WTC11 (cell line): Measurements from ENCODE around the gene PTGIS. TPM values are rescaled to one million over a fixed set of nuclear protein-coding genes. Genes with fewer than 3 reads are reported as not detected.

Experiments
- ATAC-seq: fragments of 200-7000 bp; cut with Tn5 transposase; 2 replicates; pipeline ENCODE4 v1.10.0; 2021; ENCODE audit warnings: mild to moderate bottlenecking, moderate library complexity
- CTCF ChIA-PET: fragments of 300-600 bp; sonication (Branson Sonifier 250); formaldehyde crosslinking; loops from one replicate; lab custom pipeline; 2021; ENCODE audit warnings: antibody characterized with exemption; lab: Charles Lee
- POLR2A ChIA-PET: fragments of 350-600 bp; sonication (Branson Sonifier 250); formaldehyde crosslinking; loops from one replicate; lab custom pipeline; 2021; ENCODE audit warnings: antibody characterized with exemption; lab: Charles Lee
- DNase-seq: peaks from one replicate; pipeline ENCODE4 v3.0.0; 2021; ENCODE audit warnings: low spot score
- H3K27ac Mint-ChIP-seq: 2 replicates; pipeline ENCODE4 v1.8.0; 2021; ENCODE audit warnings: mixed read lengths
- H3K27me3 Mint-ChIP-seq: 2 replicates; pipeline ENCODE4 v1.8.0; 2021; ENCODE audit warnings: low read depth, mild to moderate bottlenecking, moderate library complexity, mixed read lengths
- H3K36me3 Mint-ChIP-seq: 2 replicates; pipeline ENCODE4 v1.8.0; 2021; ENCODE audit warnings: mixed read lengths
- H3K4me1 Mint-ChIP-seq: 2 replicates; pipeline ENCODE4 v1.8.0; 2022; ENCODE audit warnings: mixed read lengths
- H3K4me3 Mint-ChIP-seq: 2 replicates; pipeline ENCODE4 v1.8.0; 2021; ENCODE audit warnings: mild to moderate bottlenecking, moderate library complexity, mixed read lengths
- H3K9me3 Mint-ChIP-seq: 2 replicates; pipeline ENCODE4 v1.8.0; 2021; ENCODE audit warnings: mixed read lengths
- FOXK1 ChIP-seq: sonication (generic); formaldehyde crosslinking; IDR thresholded peaks from 2 replicates; pipeline ENCODE4 v1.8.0; 2022; ENCODE audit warnings: mild to moderate bottlenecking, moderate library complexity, missing genetic modification reagents
- GABPB1 ChIP-seq: sonication (generic); formaldehyde crosslinking; IDR thresholded peaks from 2 replicates; pipeline ENCODE4 v1.8.1; 2023; ENCODE audit warnings: mild to moderate bottlenecking, missing genetic modification reagents
- GTF2I ChIP-seq: fragments of 250-450 bp; sonication (Bioruptor Pico); conservative IDR thresholded peaks from 2 replicates; pipeline ENCODE4 v1.4.0; 2021; ENCODE audit warnings: mild to moderate bottlenecking
- MYBL2 ChIP-seq: sonication (generic); formaldehyde crosslinking; IDR thresholded peaks from 2 replicates; pipeline ENCODE4 v1.8.1; 2023; ENCODE audit warnings: mild to moderate bottlenecking, moderate library complexity, missing genetic modification reagents
- NFATC4 ChIP-seq: fragments of 250-450 bp; sonication (Bioruptor Pico); IDR thresholded peaks from 2 replicates; pipeline ENCODE4 v1.9.0; 2021; ENCODE audit warnings: mild to moderate bottlenecking
- NR1H2 ChIP-seq: sonication (generic); formaldehyde crosslinking; IDR thresholded peaks from 2 replicates; pipeline ENCODE4 v1.9.0; 2021; ENCODE audit warnings: mild to moderate bottlenecking, moderate library complexity, missing genetic modification reagents
- OVOL2 ChIP-seq: fragments of 250-450 bp; sonication (Bioruptor Pico); IDR thresholded peaks from 2 replicates; pipeline ENCODE4 v1.9.0; 2021; ENCODE audit warnings: mild to moderate bottlenecking, borderline replicate concordance
- PRRX2 ChIP-seq: fragments of 250-450 bp; sonication (Bioruptor Pico); IDR thresholded peaks from 2 replicates; pipeline ENCODE4 v1.8.0; 2021; ENCODE audit warnings: mild to moderate bottlenecking
- RELA ChIP-seq: sonication (generic); formaldehyde crosslinking; IDR thresholded peaks from 2 replicates; pipeline ENCODE4 v1.8.1; 2022; ENCODE audit warnings: missing genetic modification reagents, mild to moderate bottlenecking, borderline replicate concordance
- TP53 ChIP-seq: sonication (generic); formaldehyde crosslinking; IDR thresholded peaks from 2 replicates; pipeline ENCODE4 v1.8.1; 2023; ENCODE audit warnings: mild to moderate bottlenecking, missing genetic modification reagents
- ZBTB21 ChIP-seq: sonication (generic); formaldehyde crosslinking; IDR thresholded peaks from 2 replicates; pipeline ENCODE4 v1.8.1; 2023; ENCODE audit warnings: mild to moderate bottlenecking, missing genetic modification reagents, borderline replicate concordance
- ZNF416 ChIP-seq: fragments of 250-450 bp; sonication (Bioruptor Pico); IDR thresholded peaks from 2 replicates; pipeline ENCODE4 v1.9.0; 2021; ENCODE audit warnings: mild to moderate bottlenecking, inconsistent platforms
- ZNF423 ChIP-seq: fragments of 250-450 bp; sonication (Bioruptor Pico); IDR thresholded peaks from 2 replicates; pipeline ENCODE4 v2.1.2; 2022; ENCODE audit warnings: mild to moderate bottlenecking, moderate library complexity
- total RNA-seq: library from RNA; stranded (reverse); gene quantifications from 3 replicates; pipeline ENCODE4 v1.2.3, GENCODE V29; 2021
- TF ChIP-seq, protein P1 (sequence below): fragments of 250-450 bp; sonication (Bioruptor Pico); IDR thresholded peaks from 2 replicates; pipeline ENCODE4 v1.9.0; 2021; ENCODE audit warnings: mild to moderate bottlenecking
- TF ChIP-seq, protein P2 (sequence below): sonication (generic); formaldehyde crosslinking; IDR thresholded peaks from 2 replicates; pipeline ENCODE4 v1.8.1; 2022; ENCODE audit warnings: low read depth, missing genetic modification reagents, borderline replicate concordance
- TF ChIP-seq, protein P3 (sequence below): sonication (generic); formaldehyde crosslinking; IDR thresholded peaks from 2 replicates; pipeline ENCODE4 v1.8.1; 2022; ENCODE audit warnings: missing genetic modification reagents, borderline replicate concordance
- TF ChIP-seq, protein P4 (sequence below): fragments of 200-600 bp; IDR thresholded peaks from 2 replicates; pipeline ENCODE4 v1.8.0; 2022; ENCODE audit warnings: antibody characterized with exemption
- TF ChIP-seq, protein P5 (sequence below): sonication (generic); formaldehyde crosslinking; IDR thresholded peaks from 2 replicates; pipeline ENCODE4 v1.8.0; 2022; ENCODE audit warnings: mild to moderate bottlenecking, missing genetic modification reagents
- TF ChIP-seq, protein P6 (sequence below): sonication (generic); formaldehyde crosslinking; IDR thresholded peaks from 2 replicates; pipeline ENCODE4 v1.8.1; 2023; ENCODE audit warnings: mild to moderate bottlenecking, missing genetic modification reagents, moderate library complexity
- TF ChIP-seq, protein P7 (sequence below): sonication (generic); formaldehyde crosslinking; IDR thresholded peaks from 2 replicates; pipeline ENCODE4 v1.8.1; 2022; ENCODE audit warnings: low read depth, mild to moderate bottlenecking, moderate library complexity, missing genetic modification reagents, borderline replicate concordance

The PTGIS gene
- total RNA-seq, 1 experiment from 2014 or later = 24.3 TPM

DNA sequence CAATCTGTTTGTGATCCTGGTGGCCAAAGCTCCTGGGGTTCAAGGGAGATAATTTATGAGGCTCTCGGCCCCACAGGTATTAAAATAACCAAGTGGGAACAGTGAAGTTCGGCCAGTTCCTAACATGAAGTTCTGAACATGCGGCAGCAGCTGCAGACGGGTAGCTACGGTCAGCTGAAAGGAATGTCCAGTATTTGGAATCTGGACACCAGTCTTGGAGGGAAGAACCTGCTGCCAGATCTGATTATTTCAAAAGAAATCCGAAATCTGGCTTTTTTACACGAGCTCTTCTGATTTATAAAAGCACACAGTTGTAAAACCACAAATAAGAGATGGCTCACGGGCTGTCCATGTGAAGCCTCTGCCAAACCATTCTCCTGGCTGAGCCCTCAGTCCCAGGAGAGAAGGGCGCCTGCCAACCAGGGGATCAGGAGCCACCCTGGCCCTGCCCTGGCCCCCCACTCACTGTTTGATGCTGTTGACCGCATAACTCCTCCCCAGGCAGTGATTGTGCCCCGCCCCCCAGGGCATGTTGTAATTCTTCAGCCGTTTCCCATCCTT lies 57.3 kb downstream of the PTGIS start (continued):
- TF ChIP-seq FOXK1 (no peak), NFATC4 (CRISPR knock-in tag) (no peak), TP53 (no peak), GTF2I (CRISPR knock-in tag) (no peak)
- TF ChIP-seq, protein P1, sequence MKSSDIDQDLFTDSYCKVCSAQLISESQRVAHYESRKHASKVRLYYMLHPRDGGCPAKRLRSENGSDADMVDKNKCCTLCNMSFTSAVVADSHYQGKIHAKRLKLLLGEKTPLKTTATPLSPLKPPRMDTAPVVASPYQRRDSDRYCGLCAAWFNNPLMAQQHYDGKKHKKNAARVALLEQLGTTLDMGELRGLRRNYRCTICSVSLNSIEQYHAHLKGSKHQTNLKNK (CRISPR knock-in tag) = no peak

DNA sequence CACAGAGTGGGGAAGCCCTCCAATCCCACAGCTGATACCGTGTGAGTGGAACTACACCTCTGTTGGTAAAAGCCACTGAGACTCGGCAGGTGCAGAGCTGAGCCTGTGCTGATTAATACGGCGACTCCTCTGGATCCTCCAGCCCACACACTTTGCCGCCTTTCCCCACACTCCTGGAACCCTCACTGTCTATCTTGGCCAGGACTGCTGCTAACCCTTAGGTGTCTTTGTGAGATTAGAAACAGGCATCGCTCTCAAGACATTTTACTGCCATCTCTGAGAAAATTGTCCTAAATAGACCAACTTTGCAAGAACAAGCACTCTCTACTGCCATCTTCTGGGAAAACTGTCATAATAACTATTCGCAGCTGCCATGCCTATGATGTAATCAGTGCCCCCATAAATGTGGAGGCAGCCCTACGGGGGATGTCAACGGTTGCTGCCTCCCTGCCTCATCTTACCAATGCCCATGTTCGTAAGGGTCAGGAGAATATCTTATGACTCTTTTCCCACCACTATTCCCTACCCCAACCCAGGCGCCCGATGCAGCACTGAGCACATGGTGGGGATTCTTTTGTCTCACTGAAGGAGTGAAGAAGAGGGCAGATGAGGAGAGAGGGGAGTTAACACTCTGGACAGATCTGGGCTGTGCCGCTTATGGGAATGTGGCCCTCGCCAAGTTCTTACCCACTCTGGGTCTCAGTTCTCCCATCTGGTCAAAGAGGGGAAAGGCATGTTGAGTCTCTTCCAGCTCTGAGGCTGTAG lies 59.3 kb downstream of the PTGIS start:
- H3K4me3 Mint-ChIP-seq = no peak overlapping the region
- ATAC-seq (peak; percentile 75), DNase-seq (no peak)
- H3K4me1 Mint-ChIP-seq = 0 out of 2 replicates have a peak, but pooled peaks cover under 1% of the 10 kb centered on the region
- TF ChIP-seq, protein P2, sequence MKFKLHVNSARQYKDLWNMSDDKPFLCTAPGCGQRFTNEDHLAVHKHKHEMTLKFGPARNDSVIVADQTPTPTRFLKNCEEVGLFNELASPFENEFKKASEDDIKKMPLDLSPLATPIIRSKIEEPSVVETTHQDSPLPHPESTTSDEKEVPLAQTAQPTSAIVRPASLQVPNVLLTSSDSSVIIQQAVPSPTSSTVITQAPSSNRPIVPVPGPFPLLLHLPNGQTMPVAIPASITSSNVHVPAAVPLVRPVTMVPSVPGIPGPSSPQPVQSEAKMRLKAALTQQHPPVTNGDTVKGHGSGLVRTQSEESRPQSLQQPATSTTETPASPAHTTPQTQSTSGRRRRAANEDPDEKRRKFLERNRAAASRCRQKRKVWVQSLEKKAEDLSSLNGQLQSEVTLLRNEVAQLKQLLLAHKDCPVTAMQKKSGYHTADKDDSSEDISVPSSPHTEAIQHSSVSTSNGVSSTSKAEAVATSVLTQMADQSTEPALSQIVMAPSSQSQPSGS (CRISPR knock-in tag) = no peak
- TF ChIP-seq, protein P3, sequence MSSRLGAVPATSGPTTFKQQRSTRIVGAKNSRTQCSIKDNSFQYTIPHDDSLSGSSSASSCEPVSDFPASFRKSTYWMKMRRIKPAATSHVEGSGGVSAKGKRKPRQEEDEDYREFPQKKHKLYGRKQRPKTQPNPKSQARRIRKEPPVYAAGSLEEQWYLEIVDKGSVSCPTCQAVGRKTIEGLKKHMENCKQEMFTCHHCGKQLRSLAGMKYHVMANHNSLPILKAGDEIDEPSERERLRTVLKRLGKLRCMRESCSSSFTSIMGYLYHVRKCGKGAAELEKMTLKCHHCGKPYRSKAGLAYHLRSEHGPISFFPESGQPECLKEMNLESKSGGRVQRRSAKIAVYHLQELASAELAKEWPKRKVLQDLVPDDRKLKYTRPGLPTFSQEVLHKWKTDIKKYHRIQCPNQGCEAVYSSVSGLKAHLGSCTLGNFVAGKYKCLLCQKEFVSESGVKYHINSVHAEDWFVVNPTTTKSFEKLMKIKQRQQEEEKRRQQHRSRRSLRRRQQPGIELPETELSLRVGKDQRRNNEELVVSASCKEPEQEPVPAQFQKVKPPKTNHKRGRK (CRISPR knock-in tag) = no peak
- TF ChIP-seq, protein P4, sequence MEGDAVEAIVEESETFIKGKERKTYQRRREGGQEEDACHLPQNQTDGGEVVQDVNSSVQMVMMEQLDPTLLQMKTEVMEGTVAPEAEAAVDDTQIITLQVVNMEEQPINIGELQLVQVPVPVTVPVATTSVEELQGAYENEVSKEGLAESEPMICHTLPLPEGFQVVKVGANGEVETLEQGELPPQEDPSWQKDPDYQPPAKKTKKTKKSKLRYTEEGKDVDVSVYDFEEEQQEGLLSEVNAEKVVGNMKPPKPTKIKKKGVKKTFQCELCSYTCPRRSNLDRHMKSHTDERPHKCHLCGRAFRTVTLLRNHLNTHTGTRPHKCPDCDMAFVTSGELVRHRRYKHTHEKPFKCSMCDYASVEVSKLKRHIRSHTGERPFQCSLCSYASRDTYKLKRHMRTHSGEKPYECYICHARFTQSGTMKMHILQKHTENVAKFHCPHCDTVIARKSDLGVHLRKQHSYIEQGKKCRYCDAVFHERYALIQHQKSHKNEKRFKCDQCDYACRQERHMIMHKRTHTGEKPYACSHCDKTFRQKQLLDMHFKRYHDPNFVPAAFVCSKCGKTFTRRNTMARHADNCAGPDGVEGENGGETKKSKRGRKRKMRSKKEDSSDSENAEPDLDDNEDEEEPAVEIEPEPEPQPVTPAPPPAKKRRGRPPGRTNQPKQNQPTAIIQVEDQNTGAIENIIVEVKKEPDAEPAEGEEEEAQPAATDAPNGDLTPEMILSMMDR = peak; percentile 43
- TF ChIP-seq, protein P5, sequence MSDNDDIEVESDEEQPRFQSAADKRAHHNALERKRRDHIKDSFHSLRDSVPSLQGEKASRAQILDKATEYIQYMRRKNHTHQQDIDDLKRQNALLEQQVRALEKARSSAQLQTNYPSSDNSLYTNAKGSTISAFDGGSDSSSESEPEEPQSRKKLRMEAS (CRISPR knock-in tag) = peak; percentile 77
- peak; percentile 76 for TF ChIP-seq GABPB1 (CRISPR knock-in tag)
- no peaks in the 10 kb centered on the region for H3K9me3 Mint-ChIP-seq
- POLR2A ChIA-PET = no interaction called here
- H3K27me3 Mint-ChIP-seq = no peaks in the 10 kb centered on the region
- H3K27ac Mint-ChIP-seq = no peak overlapping the region
- H3K36me3 Mint-ChIP-seq = peaks cover 12% of the 10 kb centered on the region; the same call in 1 of the 2 replicates
- CTCF ChIA-PET = interaction anchor here (0.5 to 6.5 kb wide), 13 partner anchors 9 to 204 kb away, joined by 3 to 76 read pairs (median 7); partner anchors contain the start of gene KCNB1

DNA sequence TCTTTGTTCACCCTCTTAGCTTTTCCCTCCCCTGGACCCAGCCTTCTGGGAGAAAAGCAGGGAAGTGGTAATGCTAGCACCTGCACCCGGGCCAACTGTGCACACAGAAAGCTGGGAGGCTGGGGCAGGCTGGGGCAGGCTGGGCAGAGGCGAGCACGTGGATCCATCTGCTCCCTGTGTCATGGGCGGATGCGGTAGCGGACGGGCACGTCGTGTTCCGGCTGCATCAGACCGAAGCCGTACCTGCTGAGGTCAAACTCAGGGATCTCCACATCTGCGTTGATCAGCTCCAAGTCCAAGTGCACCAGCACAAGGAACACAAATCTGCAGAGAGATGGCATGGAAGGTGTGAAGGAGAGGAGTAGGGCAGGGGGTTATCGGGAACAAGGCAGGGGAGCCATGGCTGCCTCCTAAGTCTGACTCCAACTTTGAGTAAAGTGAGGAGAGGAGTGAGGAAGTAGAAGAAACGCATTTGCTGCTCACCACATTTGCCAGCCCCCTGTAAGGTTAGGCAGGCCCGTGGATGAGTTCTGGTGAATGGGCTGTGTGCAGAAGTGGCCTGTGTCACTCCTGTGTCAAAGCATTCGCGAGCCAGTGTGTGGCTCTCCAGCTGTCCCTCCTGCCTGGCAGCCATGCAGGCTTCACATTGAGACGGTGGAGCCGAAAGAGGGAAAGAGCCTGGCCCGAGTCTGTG lies 60.0 kb downstream of the PTGIS start:
- TF ChIP-seq ZNF416 (no peak), MYBL2 (CRISPR knock-in tag) (no peak), OVOL2 (CRISPR knock-in tag) (no peak), ZBTB21 (no peak), PRRX2 (CRISPR knock-in tag) (no peak), NR1H2 (no peak), RELA (CRISPR knock-in tag) (no peak), ZNF423 (CRISPR knock-in tag) (no peak)
- TF ChIP-seq, protein P6, sequence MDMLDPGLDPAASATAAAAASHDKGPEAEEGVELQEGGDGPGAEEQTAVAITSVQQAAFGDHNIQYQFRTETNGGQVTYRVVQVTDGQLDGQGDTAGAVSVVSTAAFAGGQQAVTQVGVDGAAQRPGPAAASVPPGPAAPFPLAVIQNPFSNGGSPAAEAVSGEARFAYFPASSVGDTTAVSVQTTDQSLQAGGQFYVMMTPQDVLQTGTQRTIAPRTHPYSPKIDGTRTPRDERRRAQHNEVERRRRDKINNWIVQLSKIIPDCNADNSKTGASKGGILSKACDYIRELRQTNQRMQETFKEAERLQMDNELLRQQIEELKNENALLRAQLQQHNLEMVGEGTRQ = no peak
- TF ChIP-seq, protein P1 (CRISPR knock-in tag) = no peak
- TF ChIP-seq, protein P2 (CRISPR knock-in tag) = no peak
- TF ChIP-seq, protein P7, sequence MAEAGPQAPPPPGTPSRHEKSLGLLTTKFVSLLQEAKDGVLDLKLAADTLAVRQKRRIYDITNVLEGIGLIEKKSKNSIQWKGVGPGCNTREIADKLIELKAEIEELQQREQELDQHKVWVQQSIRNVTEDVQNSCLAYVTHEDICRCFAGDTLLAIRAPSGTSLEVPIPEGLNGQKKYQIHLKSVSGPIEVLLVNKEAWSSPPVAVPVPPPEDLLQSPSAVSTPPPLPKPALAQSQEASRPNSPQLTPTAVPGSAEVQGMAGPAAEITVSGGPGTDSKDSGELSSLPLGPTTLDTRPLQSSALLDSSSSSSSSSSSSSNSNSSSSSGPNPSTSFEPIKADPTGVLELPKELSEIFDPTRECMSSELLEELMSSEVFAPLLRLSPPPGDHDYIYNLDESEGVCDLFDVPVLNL (CRISPR knock-in tag) = no peak
- no peak for DNase-seq
- ChIA-PET CTCF (interaction anchor here (1.0 to 6.5 kb wide), 12 partner anchors 11 to 188 kb away, joined by 3 to 76 read pairs (median 8); partner anchors contain the start of gene KCNB1), POLR2A (no interaction called here)
- no peak for ATAC-seq
- Mint-ChIP-seq H3K36me3 (peaks cover 12% of the 10 kb centered on the region; the same call in 1 of the 2 replicates), H3K27me3 (no peaks in the 10 kb centered on the region), H3K9me3 (no peaks in the 10 kb centered on the region), H3K4me1 (0 out of 2 replicates have a peak, but pooled peaks cover 5% of the 10 kb centered on the region), H3K27ac (no peak overlapping the region), H3K4me3 (no peak overlapping the region)
